Vagina (tissue), 2 donors: Measurements from ENCODE around the gene AP4E1.

Experiments used
- CTCF ChIP-seq, 3 experiments: fragments of 450-650 bp in 2 of 3; fragments of 200-600 bp in 1 of 3; sonication (generic) in 1 of 3; IDR thresholded peaks; one replicate each; pipeline ENCODE4 v1.5.1; 2017 to 2019; ENCODE audit warnings: antibody characterized with exemption in 3 of 3, mild to moderate bottlenecking in 2 of 3, moderate library complexity in 2 of 3
- POLR2A ChIP-seq, 2 donors: fragments of 450-650 bp; IDR thresholded peaks; one replicate each; pipeline ENCODE4 v1.6.1; 2017; ENCODE audit warnings: antibody characterized with exemption in 2 of 2, mild to moderate bottlenecking in 2 of 2, moderate library complexity in 2 of 2

GRCh38 chr15:50883903-50884302 is 24.6 kb upstream of the AP4E1 start:
- TF ChIP-seq CTCF (IDR thresholded peaks at IDR 0.05) (no peak), POLR2A (IDR thresholded peaks at IDR 0.05) (no peak)
